ENCODE results near the gene DOCK1.
A peak's percentile ranks its signal among the peaks of the same experiment; 100 is the strongest.

The DOCK1 gene

GRCh38 chr10:127374074-127374680 lies 468.9 kb downstream of the DOCK1 start:
- DNase-seq, result no peak

DNA sequence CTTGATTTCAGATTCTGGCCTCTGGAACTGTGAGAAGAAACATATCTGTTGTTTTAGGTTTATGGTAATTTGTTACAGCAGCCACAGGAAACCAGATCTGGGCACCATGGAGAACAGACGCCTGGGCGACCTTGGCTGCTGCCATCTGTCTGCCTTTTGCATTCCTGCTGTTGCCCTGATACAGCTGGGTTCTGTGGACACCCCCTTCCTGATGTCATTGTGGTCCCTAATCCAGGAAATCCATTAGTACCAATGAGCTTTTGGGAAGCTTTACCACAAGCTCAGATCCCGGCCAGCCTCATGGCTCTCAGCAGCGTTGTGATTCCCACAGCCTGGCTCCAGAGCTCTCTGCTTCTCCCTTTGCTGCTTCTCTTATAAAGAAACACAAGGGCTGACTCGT lies 469.7 kb downstream of the DOCK1 start:
- no peak for DNase-seq

DNA sequence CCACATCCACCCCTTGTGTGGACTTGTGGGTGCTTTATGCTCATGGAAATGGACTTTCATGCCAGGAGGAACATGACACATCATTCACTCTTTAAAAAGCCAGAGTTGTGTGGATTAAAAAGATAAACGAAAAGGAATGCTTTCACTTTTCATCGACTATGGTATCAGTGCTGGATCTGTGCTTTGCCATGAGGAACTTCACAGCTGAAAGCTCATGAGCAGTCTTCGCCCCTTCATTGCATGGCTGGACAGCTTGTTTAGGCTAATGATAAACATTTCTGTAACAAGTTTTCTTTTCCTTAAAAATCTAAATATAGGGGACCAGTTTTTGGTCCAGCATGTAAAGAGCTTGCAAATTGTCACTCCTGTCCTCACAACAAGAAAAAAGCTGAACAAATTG lies 470.2 kb downstream of the DOCK1 start:
- DNase-seq, result no peak

DNA sequence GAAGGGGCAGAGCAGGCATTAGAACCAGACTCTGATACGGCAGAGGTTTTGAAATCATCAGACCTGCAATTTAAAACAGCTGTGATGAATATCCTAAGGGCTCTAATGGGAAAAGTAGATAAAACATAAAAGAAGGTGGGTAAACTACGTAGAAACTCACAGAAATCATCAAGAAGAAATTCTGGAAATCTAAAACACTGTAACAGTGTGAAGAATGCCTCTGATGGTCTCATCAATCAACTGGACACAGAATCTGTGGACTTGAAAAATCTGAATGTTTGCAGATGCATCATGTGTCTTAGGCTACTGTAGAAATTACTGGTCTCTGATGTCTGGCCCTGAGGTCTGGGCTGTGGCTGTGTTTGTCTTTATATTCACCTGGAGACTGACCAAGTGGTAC lies 470.8 kb downstream of the DOCK1 start:
- no peak for DNase-seq

- no peak for DNase-seq
Measured at GRCh38 chr10:127378628-127379027, 473.4 kb downstream of the DOCK1 start.

DNA sequence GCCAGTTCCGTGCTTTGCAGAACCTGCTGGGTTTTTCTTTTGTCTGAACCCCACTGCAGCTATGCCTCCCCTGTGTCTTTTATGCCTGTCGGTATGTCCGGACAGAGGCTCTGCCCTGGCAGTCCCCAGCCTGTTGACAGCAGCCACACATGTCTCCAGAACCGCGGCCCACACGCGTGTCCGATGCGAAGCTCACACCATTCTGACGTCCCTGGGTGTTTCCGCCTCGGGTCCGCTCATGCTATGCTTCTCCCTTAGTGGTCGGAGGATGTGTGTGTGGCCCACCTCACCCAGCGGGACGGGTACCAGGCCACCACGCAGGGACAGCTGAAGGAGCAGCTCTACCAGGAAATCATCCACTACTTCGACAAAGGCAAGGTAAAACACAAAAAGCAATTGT lies 479.3 kb downstream of the DOCK1 start:
- no peak for DNase-seq

- DNase-seq, result no peak
Measured at GRCh38 chr10:127385066-127385465, 479.8 kb downstream of the DOCK1 start.

GRCh38 chr10:127386606-127387327 lies 481.5 kb downstream of the DOCK1 start:
- DNase-seq, result no peak

- DNase-seq, result no peak
Measured at GRCh38 chr10:127391875-127392274, 486.6 kb downstream of the DOCK1 start.

DNA sequence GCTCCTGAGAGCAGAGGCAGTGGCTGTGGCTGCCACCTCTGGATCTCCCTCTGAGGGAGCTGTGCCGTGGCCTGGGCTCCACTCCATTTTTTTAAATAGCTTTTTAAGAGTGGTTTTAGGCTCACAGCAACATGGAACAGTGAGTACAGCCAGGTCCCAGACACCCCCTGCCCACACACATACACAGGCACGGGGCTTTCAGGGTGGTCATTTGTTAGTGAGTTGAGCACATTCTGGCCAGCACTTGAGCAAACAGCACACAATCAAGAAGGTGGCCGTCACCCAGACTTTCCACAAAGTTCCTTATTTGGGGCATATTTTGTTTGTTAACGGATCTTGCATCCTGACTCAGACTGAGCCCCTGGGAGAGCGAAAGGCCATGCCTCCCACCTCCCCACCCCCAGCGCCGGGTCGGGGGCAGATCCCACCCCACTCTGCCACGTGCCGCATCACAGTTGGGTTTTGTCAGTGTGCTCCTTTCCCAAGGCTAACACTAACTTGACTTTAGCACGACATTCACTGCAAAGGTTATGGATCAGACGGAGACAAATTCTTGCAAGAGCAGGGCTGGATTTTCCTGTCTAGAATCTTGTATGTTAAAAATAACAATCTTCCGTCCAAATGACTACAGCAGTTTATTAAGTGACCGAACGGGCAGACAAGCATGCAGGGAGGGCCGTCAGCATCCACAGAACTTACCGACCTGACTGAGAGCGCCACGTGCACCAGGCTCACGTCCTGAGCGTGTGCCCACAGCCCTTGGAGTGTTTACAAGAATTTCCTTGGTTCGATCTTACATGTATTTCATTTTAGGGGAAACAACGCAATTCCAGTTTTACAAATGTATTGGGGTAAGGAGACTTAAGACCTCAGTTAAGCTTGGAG lies 487.4 kb downstream of the DOCK1 start:
- peak; percentile 53 for DNase-seq

DNA sequence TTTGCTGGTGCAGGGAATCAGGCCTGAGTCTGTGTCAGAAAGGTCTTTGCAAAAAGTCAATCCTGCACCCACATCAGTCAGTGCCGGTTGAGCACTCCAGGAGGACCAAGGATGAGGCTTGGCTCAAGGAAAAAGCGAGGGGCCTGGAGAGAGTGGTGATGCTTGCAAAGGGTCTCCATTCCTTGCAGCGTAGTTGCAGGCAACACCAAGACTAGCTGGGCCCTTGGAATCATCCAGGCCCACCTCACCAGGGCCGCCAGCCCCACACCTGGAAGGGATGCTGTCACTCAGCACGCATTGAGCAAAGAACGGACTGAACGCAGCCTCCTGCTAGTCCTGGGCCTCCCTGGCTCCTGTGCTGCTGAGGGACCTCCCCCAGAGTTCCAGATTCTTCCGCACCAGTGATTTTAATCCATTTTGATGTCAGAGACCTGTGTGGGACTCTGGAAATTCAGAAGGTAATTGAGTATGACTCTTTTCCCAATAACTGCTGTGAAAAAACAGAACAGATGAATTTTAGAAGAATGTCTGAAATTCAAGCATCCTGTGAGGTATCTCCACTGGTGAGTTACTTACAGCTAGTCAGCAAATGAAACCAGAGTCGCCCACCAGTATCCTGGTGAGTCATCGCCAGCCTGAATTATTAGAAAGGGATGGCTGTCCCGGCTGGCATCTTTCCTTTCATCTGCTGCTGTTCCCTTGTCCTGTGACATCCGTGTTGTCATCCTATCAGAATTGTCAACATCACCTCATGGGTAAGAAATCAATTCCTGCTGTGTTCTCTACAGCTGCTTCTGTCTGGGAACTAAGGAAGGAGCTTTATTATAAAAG lies 493.1 kb downstream of the DOCK1 start:
- no peak for DNase-seq

DNA sequence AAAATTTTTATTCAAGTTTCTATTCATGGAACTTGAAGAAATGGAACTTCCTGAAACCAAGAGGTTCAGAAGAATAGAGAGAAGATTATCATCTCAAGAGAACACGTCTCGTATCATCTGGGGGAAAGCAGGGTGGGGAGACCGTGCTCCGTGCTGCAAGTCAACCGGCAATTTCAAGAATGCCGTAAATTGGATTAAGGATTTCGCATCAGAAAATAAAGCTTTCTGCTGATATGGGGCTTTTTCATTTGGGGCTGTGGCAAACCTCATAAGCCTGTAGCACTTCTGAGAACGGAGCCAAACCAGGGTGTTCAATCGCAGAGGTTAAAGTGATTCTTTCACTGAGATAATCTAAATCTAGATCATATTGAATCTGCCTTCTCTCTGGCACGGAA lies 493.7 kb downstream of the DOCK1 start:
- DNase-seq, result no peak

DNA sequence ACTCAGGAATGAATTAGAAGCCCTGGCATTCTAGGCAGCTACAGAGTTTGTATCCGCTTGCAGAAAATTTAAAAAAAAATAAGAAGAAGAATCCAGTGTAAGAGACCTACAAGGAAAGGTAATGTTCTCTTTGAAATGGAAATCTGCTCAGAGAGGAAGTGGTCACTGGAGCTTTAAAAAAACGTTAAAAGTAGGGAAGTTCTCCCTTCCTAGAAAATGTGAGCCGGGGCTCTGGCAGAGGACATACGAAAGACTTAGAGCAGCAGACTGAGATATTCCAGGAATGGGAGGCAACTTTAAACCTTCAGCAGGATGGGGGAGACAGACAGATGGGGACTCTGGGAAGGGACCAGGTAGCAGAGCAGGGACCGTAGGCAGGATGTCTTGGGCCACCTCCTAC lies 494.4 kb downstream of the DOCK1 start:
- no peak for DNase-seq

DNA sequence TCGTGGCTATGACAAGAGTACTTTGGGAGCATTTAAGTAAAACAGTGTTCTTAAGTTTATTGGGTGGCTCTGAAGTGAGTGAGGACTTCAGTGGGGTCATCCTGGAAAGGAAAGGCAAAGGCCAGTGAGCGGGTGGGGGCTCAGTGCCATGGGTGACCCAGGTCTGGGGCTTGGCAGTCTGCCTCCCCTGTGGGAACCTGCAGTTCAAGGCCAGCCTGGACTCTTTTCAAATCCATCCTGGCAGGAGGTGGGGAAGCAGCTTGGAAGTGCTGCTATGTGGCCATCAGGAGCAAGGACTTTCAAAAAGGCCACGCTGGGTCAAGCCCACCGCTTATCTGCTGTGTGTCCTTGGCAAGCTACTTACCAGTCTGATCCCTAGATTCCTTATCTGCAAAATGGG lies 495.0 kb downstream of the DOCK1 start:
- peak; percentile 12 for DNase-seq

DNA sequence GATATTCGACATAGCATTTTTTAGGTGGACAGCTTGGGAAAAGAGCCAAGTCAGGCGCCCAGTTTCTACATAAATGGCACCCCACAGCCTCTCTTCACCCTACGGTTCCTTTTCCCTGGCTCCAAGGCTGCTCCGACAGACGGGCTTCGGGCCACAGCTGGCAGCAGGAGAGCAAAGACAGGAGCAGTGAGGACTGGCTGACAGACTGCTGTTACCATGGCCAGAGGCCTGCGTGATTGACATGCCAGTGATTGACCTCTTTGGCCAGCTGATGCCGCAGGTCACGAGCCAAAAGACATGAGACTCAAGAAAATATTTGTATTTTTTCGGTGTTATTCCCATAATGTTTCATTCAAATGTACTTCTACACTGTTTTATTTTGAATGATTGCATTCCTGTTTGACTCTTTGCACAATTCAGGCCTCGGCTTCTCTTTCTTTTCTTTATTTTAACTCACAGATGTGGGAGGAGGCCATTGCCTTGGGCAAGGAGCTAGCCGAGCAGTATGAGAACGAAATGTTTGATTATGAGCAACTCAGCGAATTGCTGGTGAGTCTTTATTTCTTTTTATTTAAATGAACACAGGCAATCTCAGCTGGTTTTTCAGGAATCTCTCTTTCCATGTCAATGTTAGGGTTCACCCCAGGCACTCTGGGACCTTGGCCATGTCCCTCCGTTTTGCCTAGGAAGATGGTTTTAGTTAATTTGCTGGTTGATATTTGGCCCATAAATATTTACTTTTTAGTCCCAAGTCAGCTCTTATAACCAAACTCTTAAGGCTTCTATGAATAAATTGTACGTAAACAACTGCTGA lies 497.6 kb downstream of the DOCK1 start:
- no peak for DNase-seq

- no peak for DNase-seq
Measured at GRCh38 chr10:127405221-127405620, 500.0 kb downstream of the DOCK1 start.

- DNase-seq, result no peak
Measured at GRCh38 chr10:127406018-127406550, 500.9 kb downstream of the DOCK1 start.

DNA sequence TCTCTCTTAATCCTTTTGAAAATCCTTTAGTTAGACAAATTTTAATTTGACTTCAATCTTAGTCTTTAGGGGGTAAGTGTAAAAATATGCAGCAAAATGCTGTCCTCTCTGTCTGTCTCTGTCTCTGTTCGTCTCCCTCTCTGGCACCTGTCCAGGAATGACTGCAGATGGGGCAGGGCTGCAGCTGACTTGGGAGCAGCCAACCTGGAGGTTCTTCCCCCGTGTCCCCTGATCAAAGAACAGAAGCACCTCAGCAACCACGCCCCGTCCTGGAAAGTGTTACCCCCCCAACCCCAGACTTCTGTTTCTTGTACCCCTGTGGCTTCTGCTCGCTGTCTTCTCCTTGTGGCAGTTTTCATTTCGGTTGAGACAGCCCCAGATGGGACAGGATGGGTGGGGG lies 502.3 kb downstream of the DOCK1 start:
- no peak for DNase-seq

DNA sequence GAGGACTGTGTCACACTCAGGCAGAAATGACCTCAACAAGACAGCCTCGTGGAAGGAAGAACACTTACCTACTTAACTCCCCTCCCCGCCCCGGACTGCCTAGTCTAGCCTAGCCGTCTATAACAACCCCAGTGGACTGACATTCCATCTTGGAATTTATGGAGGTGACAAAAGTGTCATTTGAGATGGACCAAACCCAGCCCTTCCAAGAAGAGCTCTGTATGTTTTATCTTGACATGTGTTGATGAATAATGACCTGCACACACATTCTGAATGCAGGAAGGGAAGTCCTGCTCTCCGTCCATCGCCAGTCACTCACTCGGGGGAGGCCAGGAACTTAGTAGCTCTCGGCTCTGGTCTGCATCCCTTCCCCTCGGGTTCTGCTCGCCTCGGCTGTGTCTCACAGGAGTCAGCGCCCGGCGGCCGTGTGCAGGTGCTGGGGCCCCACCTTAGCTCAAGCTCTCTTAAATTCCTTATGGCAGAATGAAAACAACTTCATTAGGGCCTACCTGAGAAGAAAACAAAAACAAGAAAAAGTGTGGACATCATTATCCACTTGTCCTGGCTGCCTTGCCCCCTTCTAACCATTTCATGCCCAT lies 503.0 kb downstream of the DOCK1 start:
- no peak for DNase-seq

GRCh38 chr10:127408733-127409132 lies 503.5 kb downstream of the DOCK1 start:
- no peak for DNase-seq

GRCh38 chr10:127410030-127410429 lies 504.8 kb downstream of the DOCK1 start:
- DNase-seq, result no peak

Data from midbrain (tissue), 1 donor.